ENCODE results near the gene ABCC4. TPM values are rescaled to one million over a fixed set of nuclear protein-coding genes. Genes with fewer than 3 reads are reported as not detected.

ABCC4 gene
- total RNA-seq, 1 donor from 2014 or later: 4.6 TPM

DNA sequence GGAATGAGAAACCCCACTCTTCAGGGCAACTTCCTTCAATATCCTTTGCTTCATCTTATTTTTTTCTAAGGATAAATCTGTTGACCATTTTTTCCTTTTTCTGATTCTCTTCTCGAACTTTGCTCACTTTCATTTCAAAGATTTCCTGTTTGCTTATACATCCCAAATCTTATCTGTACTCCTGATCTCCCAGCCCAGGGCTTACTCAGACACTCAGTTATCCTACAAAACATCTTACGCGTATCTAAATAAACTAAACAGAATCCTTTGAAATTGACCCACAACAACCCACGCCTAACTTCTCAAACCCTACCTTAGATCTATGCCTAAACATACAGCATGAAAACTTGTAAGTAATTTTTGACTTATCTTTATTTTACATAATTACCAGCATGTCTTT, 179.2 kb downstream of the ABCC4 start:
- intact Hi-C loops (cut with micrococcal nuclease): no loop called here

DNA sequence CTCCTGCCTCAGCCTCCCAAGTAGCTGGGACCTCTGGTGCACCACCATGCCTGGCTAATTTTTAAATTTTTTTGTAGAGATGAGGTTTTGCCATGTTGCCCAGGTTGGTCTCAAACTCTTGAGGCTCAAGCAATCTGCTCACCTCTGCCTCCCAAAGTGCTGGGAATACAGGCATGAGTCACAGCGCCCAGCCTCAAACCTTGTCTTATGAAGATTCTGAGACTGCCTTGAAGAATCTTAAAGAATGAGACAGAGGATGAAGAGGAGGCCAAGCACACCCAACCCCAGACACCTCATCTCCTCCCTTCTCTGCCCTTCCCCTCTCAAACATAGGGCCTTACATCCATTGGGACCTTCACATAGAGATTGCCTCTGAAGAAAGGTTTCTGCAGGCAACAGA, 179.7 kb downstream of the ABCC4 start:
- intact Hi-C loops (cut with micrococcal nuclease): no loop called here

- intact Hi-C loops (cut with micrococcal nuclease): no loop called here
Observed at GRCh38 chr13:95120650-95121049, 180.6 kb downstream of the ABCC4 start.

DNA sequence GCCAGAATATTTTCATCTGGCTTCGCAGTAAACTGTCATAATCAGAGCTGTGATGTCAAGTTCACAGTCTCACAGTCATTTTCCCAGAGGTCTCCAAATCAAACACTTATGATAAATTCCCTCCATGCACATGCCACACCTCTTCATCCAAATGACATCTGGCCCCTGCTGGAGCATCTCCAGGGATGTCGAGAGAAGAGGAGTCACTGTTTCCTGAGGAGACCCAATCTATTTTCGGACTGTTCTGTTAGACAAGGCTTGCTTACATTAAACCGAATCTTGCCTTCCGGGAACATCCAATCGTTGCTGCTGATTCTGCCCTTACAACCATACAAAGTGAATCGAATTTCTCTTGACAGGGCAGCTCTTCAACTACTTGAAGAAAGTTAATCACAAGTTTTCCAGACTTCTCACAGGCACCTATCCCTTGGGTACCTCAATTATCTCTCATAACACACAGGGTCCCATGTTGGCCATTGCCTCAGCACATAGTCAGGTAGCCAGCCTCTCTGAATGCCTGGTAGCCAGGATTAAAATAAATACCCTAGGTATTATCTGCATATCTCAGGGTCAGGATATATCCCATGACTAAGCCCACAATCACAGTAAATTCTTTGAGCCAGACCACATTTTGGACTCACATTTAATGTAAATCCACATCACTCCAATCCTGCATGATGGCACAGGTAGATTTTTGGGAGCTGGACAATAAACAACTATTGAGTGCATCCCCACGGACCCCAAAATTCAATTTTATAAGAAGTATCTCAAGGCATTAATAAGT, 182.5 kb downstream of the ABCC4 start:
- intact Hi-C loops (cut with micrococcal nuclease): no loop called here

DNA sequence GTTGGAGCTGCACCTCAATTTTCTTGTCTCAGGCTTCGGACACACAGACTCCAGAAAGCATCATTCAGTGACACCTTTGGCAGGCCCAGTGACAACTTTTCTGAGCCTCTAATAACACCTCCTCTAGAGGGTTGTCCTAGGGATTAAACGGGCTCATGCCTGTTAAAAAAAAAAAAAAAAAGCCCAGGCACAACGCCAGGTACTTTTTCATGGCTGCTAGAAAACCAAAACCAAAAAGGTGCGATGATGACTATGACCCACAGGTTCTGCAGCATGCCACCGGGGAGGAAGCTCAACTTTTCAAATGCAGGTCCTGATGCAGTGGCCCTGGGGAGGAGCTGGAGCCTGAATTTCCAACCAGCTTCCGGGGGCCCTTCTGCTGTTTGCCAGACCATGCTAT, 184.2 kb downstream of the ABCC4 start:
- intact Hi-C loops (cut with micrococcal nuclease): no loop called here

GRCh38 chr13:95115525-95115924, 185.7 kb downstream of the ABCC4 start:
- intact Hi-C loops (cut with micrococcal nuclease): no loop called here

DNA sequence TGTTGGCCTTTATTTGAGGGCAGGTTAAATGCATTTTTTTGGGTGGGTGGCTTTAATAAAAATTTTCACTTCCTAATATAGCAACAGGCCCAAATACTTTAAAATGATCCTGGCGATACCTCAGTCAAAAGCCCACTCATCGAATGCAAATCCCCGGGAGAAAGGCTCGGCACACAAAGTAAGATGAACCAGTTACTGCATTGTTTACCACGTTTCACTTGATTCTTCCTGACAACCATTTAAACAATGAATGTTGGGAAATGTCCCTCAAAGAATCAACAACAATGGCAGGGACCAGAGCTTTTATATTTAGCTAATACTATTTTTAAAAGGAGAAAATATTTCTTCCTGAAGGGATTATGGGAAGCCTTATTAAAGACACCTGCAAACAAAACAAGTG, 187.7 kb downstream of the ABCC4 start:
- intact Hi-C loops (cut with micrococcal nuclease): no loop called here

- intact Hi-C loops (cut with micrococcal nuclease): no loop called here
Observed at GRCh38 chr13:95112883-95113282, 188.4 kb downstream of the ABCC4 start.

DNA sequence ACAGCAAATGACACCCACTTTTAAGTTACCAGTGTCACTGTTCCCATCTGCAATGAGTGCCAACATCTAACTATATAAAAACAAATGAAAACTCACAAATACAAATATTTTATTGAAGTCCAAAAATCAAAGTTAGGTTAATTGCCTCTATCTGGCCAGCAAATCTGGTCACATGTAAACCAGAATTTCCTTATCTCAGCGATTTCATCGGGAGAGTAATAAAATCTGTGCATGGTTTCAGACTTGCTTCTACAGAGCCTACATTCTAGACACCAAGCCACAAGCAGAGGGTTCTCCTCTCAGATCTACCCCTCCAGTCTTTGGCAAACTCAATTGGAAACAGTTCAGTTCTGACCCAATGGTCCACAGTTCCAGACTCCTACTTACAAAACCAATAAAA, 189.6 kb downstream of the ABCC4 start:
- intact Hi-C loops (cut with micrococcal nuclease): no loop called here

DNA sequence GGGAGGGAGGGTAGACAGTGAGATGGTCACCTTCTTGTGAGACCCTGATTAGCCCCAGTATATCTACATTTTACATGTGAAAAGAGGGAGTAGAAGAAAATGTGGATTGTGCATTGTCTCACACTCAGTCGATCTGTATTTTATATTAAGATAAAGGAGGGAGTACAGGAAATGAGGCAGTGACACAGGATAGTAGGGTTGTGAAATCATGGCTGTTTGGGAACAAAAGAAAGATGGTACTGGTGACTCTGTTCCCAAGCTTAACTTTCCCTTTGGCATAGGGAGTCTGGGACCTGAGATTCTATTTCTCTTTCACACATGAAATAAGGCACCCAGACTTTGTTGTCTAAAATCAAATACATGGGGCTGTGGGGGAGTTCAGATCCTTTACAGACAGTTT, 194.7 kb downstream of the ABCC4 start:
- intact Hi-C loops (cut with micrococcal nuclease): no loop called here

- intact Hi-C loops (cut with micrococcal nuclease): no loop called here
Observed at GRCh38 chr13:95100525-95101433, 200.5 kb downstream of the ABCC4 start.

GRCh38 chr13:95099541-95099940, 201.7 kb downstream of the ABCC4 start:
- intact Hi-C loops (cut with micrococcal nuclease): no loop called here

DNA sequence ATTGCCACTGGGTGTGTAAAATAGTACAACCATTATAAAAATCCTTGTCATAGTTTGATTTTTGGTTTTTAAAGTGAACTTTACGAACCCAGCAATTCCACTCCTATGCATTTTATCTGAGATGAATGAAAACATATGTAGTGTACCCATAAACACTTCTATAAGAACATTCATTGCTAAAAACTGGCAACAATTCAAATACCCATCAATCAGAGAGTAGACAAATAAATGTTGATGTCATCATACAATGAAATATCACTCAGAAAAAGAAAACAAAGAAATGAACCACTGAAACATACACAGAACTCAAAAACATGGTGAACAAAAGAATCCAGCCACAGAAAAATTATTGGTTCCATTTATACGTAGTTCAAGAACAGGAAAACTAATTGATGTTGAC, 202.3 kb downstream of the ABCC4 start:
- intact Hi-C loops (cut with micrococcal nuclease): no loop called here

GRCh38 chr13:95091755-95092154, 209.5 kb downstream of the ABCC4 start:
- intact Hi-C loops (cut with micrococcal nuclease): no loop called here

- intact Hi-C loops (cut with micrococcal nuclease): no loop called here
Observed at GRCh38 chr13:95087746-95088305, 213.4 kb downstream of the ABCC4 start.

- intact Hi-C loops (cut with micrococcal nuclease): no loop called here
Observed at GRCh38 chr13:95086761-95087160, 214.5 kb downstream of the ABCC4 start.

DNA sequence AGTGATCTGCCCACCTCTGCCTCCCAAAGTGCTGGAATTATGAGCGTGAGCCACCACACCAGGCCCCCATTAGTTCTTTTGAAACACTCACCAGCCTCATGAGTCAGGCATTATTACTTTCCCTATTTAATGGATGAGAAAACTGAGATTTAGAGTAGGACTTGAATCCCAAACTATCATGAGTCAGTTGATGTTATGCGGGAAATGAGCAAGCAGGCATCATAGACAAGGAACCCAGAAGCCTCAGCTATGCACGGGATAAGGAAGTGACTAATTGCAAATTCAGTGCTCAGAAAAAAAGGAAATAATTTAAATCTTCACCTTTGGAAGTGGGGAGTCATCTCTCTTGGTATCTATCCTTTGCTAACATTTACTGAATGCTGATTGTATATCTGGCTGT, 217.5 kb downstream of the ABCC4 start:
- intact Hi-C loops (cut with micrococcal nuclease): no loop called here

- intact Hi-C loops (cut with micrococcal nuclease): no loop called here
Observed at GRCh38 chr13:95083066-95083465, 218.2 kb downstream of the ABCC4 start.

- intact Hi-C loops (cut with micrococcal nuclease): no loop called here
Observed at GRCh38 chr13:95075506-95075905, 225.7 kb downstream of the ABCC4 start.

- intact Hi-C loops (cut with micrococcal nuclease): no loop called here
Observed at GRCh38 chr13:95074820-95075219, 226.4 kb downstream of the ABCC4 start.

DNA sequence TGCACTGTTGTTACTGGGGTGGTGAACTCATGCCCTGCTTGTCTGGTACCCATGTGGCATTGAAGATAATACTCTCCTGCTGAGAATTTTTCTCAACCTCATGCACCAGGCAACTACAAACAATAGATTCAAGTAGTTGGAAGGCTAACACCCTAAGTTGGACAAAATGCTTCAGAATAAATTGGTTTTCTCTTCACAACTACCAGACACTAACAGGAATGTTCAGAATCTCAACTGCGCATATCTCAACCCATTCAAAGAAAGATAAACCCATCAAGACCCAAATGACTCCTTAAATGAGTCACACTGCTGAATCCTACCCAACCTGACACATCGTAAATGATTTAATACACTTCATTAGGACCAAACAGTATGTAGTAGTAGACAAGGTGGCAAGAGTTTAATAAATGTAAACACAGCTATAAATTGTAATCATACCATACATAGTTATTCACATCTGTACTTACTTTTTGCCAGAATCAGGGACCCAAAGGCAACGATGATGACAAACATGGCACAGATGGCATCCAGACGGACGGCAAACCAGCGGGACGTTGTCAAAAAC, 227.4 kb downstream of the ABCC4 start:
- intact Hi-C loops (cut with micrococcal nuclease): no loop called here

DNA sequence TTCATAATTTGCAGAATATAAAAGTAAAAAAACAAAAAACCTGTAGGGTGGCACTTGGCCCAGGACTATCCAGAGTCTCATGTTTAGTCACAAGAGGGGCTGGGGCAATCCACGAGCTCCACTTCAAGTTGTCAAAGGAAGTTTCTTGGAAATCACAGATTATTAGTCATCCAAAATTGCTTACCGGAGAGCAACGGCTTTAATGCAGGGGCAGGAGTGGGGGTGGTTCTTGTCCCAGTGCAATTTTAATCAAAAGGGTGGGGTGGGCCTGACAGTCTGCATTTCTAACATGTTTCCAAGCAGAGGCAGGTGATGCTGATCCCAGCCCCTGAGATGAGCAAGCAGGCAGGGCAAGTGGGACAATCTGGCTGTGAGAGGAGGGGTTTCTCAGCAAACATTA, 233.9 kb downstream of the ABCC4 start:
- intact Hi-C loops (cut with micrococcal nuclease): no loop called here

Measured in T-helper 1 cell treated with Interleukin-12 subunit alpha and Interleukin-12 subunit beta and Interleukin-4 antibody, amounts not matched to agents 30 ng/mL and 1 ng/mL, for 36 hours (primary cell).